A673 (cell line): Measurements from ENCODE around the gene SHISAL2B. TPM values are rescaled to one million over a fixed set of nuclear protein-coding genes. Genes with fewer than 3 reads are reported as not detected.
A peak's percentile ranks its signal among the peaks of the same experiment; 100 is the strongest.

Experiments
- Bru-seq: library from RNA; stranded (reverse); fragments of 400-500 nt; gene quantifications from one replicate; lab custom pipeline; 2021; lab: Mats Ljungman, UMichigan
- BruChase-seq, 2 experiments: library from RNA; stranded (reverse); fragments of 400-500 nt; gene quantifications; one replicate each; lab custom pipeline; 2021; lab: Mats Ljungman, UMichigan
- BruUV-seq: library from RNA; stranded (reverse); fragments of 400-500 nt; replicated peaks from 2 replicates; lab custom pipeline; 2021; lab: Mats Ljungman, UMichigan
- CTCF ChIA-PET: fragments of 300-600 bp; sonication (Branson Sonifier 250); formaldehyde crosslinking; loops from one replicate; lab custom pipeline; 2022; ENCODE audit warnings: antibody characterized with exemption; lab: Charles Lee
- POLR2A ChIA-PET: fragments of 300-600 bp; sonication (Branson Sonifier 250); formaldehyde crosslinking; loops from one replicate; lab custom pipeline; 2022; ENCODE audit warnings: antibody characterized with exemption; ENCODE audit not compliant: low non-redundant PET; lab: Charles Lee
- DNase-seq: peaks from one replicate; pipeline ENCODE4 v3.0.0-alpha.2; 2015; ENCODE audit warnings: low spot score
- H3K27ac ChIP-seq: fragments of 200-600 bp; sonication (generic); 2 replicates; pipeline ENCODE4 v1.5.1; 2016; ENCODE audit warnings: mixed run types, low read depth, mild to moderate bottlenecking, mixed read lengths, antibody characterized with exemption, low read length; ENCODE audit not compliant: poor library complexity, severe bottlenecking
- H3K27me3 ChIP-seq: fragments of 200-600 bp; sonication (generic); replicated peaks from 2 replicates; pipeline ENCODE4 v1.6.1; 2017; ENCODE audit warnings: mixed run types, low read depth, mild to moderate bottlenecking, mixed read lengths, antibody characterized with exemption, low read length; ENCODE audit not compliant: insufficient read depth, poor library complexity
- H3K36me3 ChIP-seq: fragments of 200-600 bp; sonication (generic); 2 replicates; pipeline ENCODE4 v1.6.1; 2016; ENCODE audit warnings: mixed run types, mild to moderate bottlenecking, mixed read lengths, antibody characterized with exemption, low read length; ENCODE audit not compliant: insufficient read depth, poor library complexity, severe bottlenecking
- H3K4me1 ChIP-seq: fragments of 200-600 bp; sonication (generic); 2 replicates; pipeline ENCODE4 v1.6.1; 2017; ENCODE audit warnings: mixed run types, mild to moderate bottlenecking, mixed read lengths, antibody characterized with exemption, low read length; ENCODE audit not compliant: insufficient read depth, poor library complexity, severe bottlenecking
- H3K4me3 ChIP-seq: fragments of 200-600 bp; sonication (generic); 2 replicates; pipeline ENCODE4 v1.5.1; 2016; ENCODE audit warnings: low read depth, mixed run types, mild to moderate bottlenecking, mixed read lengths, low read length; ENCODE audit not compliant: poor library complexity, severe bottlenecking
- H3K9me3 ChIP-seq: fragments of 200-600 bp; sonication (generic); 2 replicates; pipeline ENCODE4 v1.6.1; 2016; ENCODE audit warnings: mixed run types, low read depth, mild to moderate bottlenecking, mixed read lengths, antibody characterized with exemption, low read length; ENCODE audit not compliant: poor library complexity, severe bottlenecking
- CTCF ChIP-seq: fragments of 300-800, 200-600 bp; sonication (generic); conservative IDR thresholded peaks from 2 replicates; pipeline ENCODE4 v1.5.1; 2017; ENCODE audit warnings: low read depth, mild to moderate bottlenecking, antibody characterized with exemption, low read length, moderate library complexity, mixed read lengths
- EZH2 ChIP-seq: fragments of 200-600 bp; sonication (generic); IDR thresholded peaks from 2 replicates; pipeline ENCODE4 v1.6.1; 2017; ENCODE audit warnings: borderline replicate concordance, low read depth, mild to moderate bottlenecking, mixed read lengths, antibody characterized with exemption, low read length; ENCODE audit not compliant: poor library complexity, severe bottlenecking
- intact Hi-C: fragments of 100-400 bp; cut with micrococcal nuclease; formaldehyde crosslinking; loops from one replicate; pipeline ENCODE4 v1.10.0; 2022; ENCODE audit not compliant: unreplicated experiment
- long read RNA-seq: library from polyadenylated mRNA; stranded (forward); transcript quantifications from one replicate; pipeline ENCODE4 v2.0.0, GENCODE V29; 2022
- total RNA-seq: library from RNA; stranded (reverse); gene quantifications from 2 replicates; pipeline ENCODE4 v1.2.3, GENCODE V29; 2021

The SHISAL2B gene
- total RNA-seq = not detected in 2 replicates
- Bru-seq, nascent RNA = percentile 6 among the genes with signal in this experiment
- percentile 14 among the genes with signal in this experiment for BruChase-seq, experiment 1, labeled RNA remaining after a 2-hour chase
- percentile 9 among the genes with signal in this experiment for BruChase-seq, experiment 2, labeled RNA remaining after a 6-hour chase
- long read RNA-seq = 0 reads

GRCh38 chr5:64690417-64691151, at the start of gene SHISAL2B:
Gene SHISAL2B (plus strand): TSS chr5:64690503. CDS start chr5:64690624, 121 bp downstream.
- no peaks in the 10 kb centered on the region for H3K9me3 ChIP-seq
- no peak within 1 kb of the TSS for H3K27ac ChIP-seq
- peak; percentile 26 for DNase-seq
- TF ChIP-seq CTCF = no peak
- TF ChIP-seq EZH2 = peak; percentile 69
- H3K4me1 ChIP-seq = no peaks in the 10 kb centered on the region
- peak within 1 kb of the TSS; percentile 37 for H3K4me3 ChIP-seq
- CTCF ChIA-PET = no interaction called here
- BruUV-seq = no TSS peak
- POLR2A ChIA-PET = interaction anchor here (0.9 kb wide), 1 partner anchor 300 kb away, joined by 4 read pairs; no protein-coding TSS in a partner anchor
- no peaks in the 10 kb centered on the region for H3K36me3 ChIP-seq
- H3K27me3 ChIP-seq = peaks cover 65% of the 10 kb centered on the region
- intact Hi-C loops = no loop called here

GRCh38 chr5:64644831-64645230, 45.5 kb upstream of the SHISAL2B start:
- Histone ChIP-seq H3K36me3 (no peaks in the 10 kb centered on the region), H3K4me3 (no peak overlapping the region), H3K27ac (no peak overlapping the region), H3K9me3 (no peaks in the 10 kb centered on the region), H3K27me3 (no peaks in the 10 kb centered on the region), H3K4me1 (no peaks in the 10 kb centered on the region)
- CTCF ChIA-PET = no interaction called here
- TF ChIP-seq CTCF (no peak), EZH2 (no peak)
- POLR2A ChIA-PET = no interaction called here
- no TSS peak for BruUV-seq
- DNase-seq = no peak
- intact Hi-C loops = no loop called here

- BruUV-seq = no TSS peak
- no peak overlapping the region for H3K4me3 ChIP-seq
Measured at GRCh38 chr5:64646169-64646568, 44.1 kb upstream of the SHISAL2B start.

More at GRCh38 chr5:64646169-64646568, 44.1 kb upstream of the SHISAL2B start:
- TF ChIP-seq EZH2 (no peak), CTCF (no peak)
- no peak for DNase-seq
- no peaks in the 10 kb centered on the region for H3K27me3 ChIP-seq
- no peaks in the 10 kb centered on the region for H3K9me3 ChIP-seq
- ChIA-PET CTCF (no interaction called here), POLR2A (no interaction called here)
- intact Hi-C loops = no loop called here
- H3K36me3 ChIP-seq = no peaks in the 10 kb centered on the region
- no peaks in the 10 kb centered on the region for H3K4me1 ChIP-seq
- no peak overlapping the region for H3K27ac ChIP-seq
